Endometrial microvascular endothelial cells (primary cell): ENCODE measurements around the gene COG7. TPM values are rescaled to one million over a fixed set of nuclear protein-coding genes. Genes with fewer than 3 reads are reported as not detected.
"Not testable (repeated sequence)": the region's sequence is repeated elsewhere in the genome, so short reads cannot be mapped to it uniquely, and the experiment has no call there.

ENCODE experiments used
- in situ Hi-C: cut with HindIII; loops from 2 replicates; pipeline ENCODE4 v1.10.0; 2017; ENCODE audit warnings: low sequenced_read_pairs, low pct_unique_long_range_greater_than_20kb; ENCODE audit errors: inconsistent ontology term
- total RNA-seq: library from RNA; depleted of rRNA; stranded (reverse); fragments of >200 nt; gene quantifications from one replicate; pipeline ENCODE4 v1.2.3, GENCODE V29; 2015; ENCODE audit errors: inconsistent ontology term

The COG7 gene
- total RNA-seq, 1 donor from 2014 or later: 22.8 TPM

- in situ Hi-C loops: no loop called here
Measured at GRCh38 chr16:23479138-23479537, 26.1 kb upstream of the COG7 start.

GRCh38 chr16:23478566-23478965 is 25.6 kb upstream of the COG7 start:
- in situ Hi-C loops: no loop called here

- in situ Hi-C loops: no loop called here
Measured at GRCh38 chr16:23476289-23476688, 23.3 kb upstream of the COG7 start.

- in situ Hi-C loops: no loop called here
Measured at GRCh38 chr16:23469814-23470213, 16.8 kb upstream of the COG7 start.

- in situ Hi-C loops: no loop called here
Measured at GRCh38 chr16:23466162-23466885, 13.3 kb upstream of the COG7 start.

GRCh38 chr16:23465179-23465578 is 12.2 kb upstream of the COG7 start:
- in situ Hi-C loops: no loop called here

GRCh38 chr16:23464196-23464595 is 11.2 kb upstream of the COG7 start:
- in situ Hi-C loops: no loop called here

- in situ Hi-C loops: not testable (repeated sequence)
Measured at GRCh38 chr16:23462994-23463393, 10.0 kb upstream of the COG7 start.

GRCh38 chr16:23453338-23454052 is 506 bp upstream of the COG7 start:
- in situ Hi-C loops: no loop called here

- in situ Hi-C loops: no loop called here
Measured at GRCh38 chr16:23452221-23452571, 793 bp downstream of the COG7 start.

- in situ Hi-C loops: no loop called here
Measured at GRCh38 chr16:23448392-23448791, 4.6 kb downstream of the COG7 start.

GRCh38 chr16:23437542-23437941 is 15.4 kb downstream of the COG7 start:
- in situ Hi-C loops: not testable (repeated sequence)

GRCh38 chr16:23436951-23437350 is 16.0 kb downstream of the COG7 start:
- in situ Hi-C loops: no loop called here

GRCh38 chr16:23435500-23435899 is 17.5 kb downstream of the COG7 start:
- in situ Hi-C loops: no loop called here

- in situ Hi-C loops: no loop called here
Measured at GRCh38 chr16:23434380-23434779, 18.6 kb downstream of the COG7 start.

- in situ Hi-C loops: no loop called here
Measured at GRCh38 chr16:23433261-23433920, 19.6 kb downstream of the COG7 start.

GRCh38 chr16:23432176-23433128 is 20.5 kb downstream of the COG7 start:
- in situ Hi-C loops: no loop called here

- in situ Hi-C loops: no loop called here
Measured at GRCh38 chr16:23428351-23428750, 24.6 kb downstream of the COG7 start.
